HepG2 (cell line): Measurements from ENCODE around the gene MYO1B. TPM values are rescaled to one million over a fixed set of nuclear protein-coding genes. Genes with fewer than 3 reads are reported as not detected.
A peak's percentile ranks its signal among the peaks of the same experiment; 100 is the strongest.

Experiments used
- BATF2 ChIP-seq: sonication (generic); formaldehyde crosslinking; IDR thresholded peaks from 2 replicates; pipeline ENCODE4 v1.8.0; 2022; ENCODE audit warnings: mild to moderate bottlenecking, missing genetic modification reagents, moderate library complexity
- ELF3 ChIP-seq: IDR thresholded peaks from 2 replicates; pipeline ENCODE4 v1.6.1; 2016; ENCODE audit warnings: missing genetic modification reagents, missing compliant biosample characterization
- FOXO1 ChIP-seq: sonication (generic); formaldehyde crosslinking; IDR thresholded peaks from 2 replicates; pipeline ENCODE4 v1.4.0; 2020; ENCODE audit warnings: missing genetic modification reagents
- HIVEP1 ChIP-seq: sonication (generic); formaldehyde crosslinking; IDR thresholded peaks from 2 replicates; pipeline ENCODE4 v1.4.0; 2020; ENCODE audit warnings: mild to moderate bottlenecking, missing genetic modification reagents
- ONECUT2 ChIP-seq: sonication (generic); formaldehyde crosslinking; IDR thresholded peaks from 2 replicates; pipeline ENCODE4 v1.4.0; 2020; ENCODE audit warnings: missing genetic modification reagents
- POGZ ChIP-seq: sonication (generic); formaldehyde crosslinking; IDR thresholded peaks from 2 replicates; pipeline ENCODE4 v1.4.0; 2020; ENCODE audit warnings: mild to moderate bottlenecking, missing genetic modification reagents
- PRMT3 ChIP-seq: sonication (generic); formaldehyde crosslinking; IDR thresholded peaks from 2 replicates; pipeline ENCODE4 v1.8.1; 2022; ENCODE audit warnings: low read depth, mild to moderate bottlenecking, moderate library complexity, missing genetic modification reagents, borderline replicate concordance
- RARG ChIP-seq: sonication (generic); formaldehyde crosslinking; IDR thresholded peaks from 2 replicates; pipeline ENCODE4 v1.4.0; 2020; ENCODE audit warnings: low read depth, mild to moderate bottlenecking, missing genetic modification reagents
- SAP130 ChIP-seq: IDR thresholded peaks from 2 replicates; pipeline ENCODE4 v1.6.1; 2016; ENCODE audit warnings: low read depth
- SOX13 ChIP-seq, 3 experiments: fragments of 450-650 bp in 1 of 3; sonication (generic) in 1 of 3; formaldehyde crosslinking in 1 of 3; IDR thresholded peaks in 2 of 3; conservative IDR thresholded peaks in 1 of 3; 2 replicates each; pipeline versions ENCODE4 v1.5.0 to v1.6.1; 2016 to 2020; ENCODE audit warnings: antibody characterized with exemption in 1 of 3, mild to moderate bottlenecking in 1 of 3, missing compliant biosample characterization in 1 of 3, missing genetic modification reagents in 1 of 3, moderate library complexity in 1 of 3
- TRAFD1 ChIP-seq: sonication (generic); formaldehyde crosslinking; IDR thresholded peaks from 2 replicates; pipeline ENCODE4 v1.5.1; 2020; ENCODE audit warnings: missing genetic modification reagents, mild to moderate bottlenecking, borderline replicate concordance
- ZBTB7A ChIP-seq: sonication (generic); formaldehyde crosslinking; IDR thresholded peaks from 2 replicates; pipeline ENCODE4 v1.8.0; 2022; ENCODE audit warnings: mild to moderate bottlenecking, missing genetic modification reagents
- ZFP36L1 ChIP-seq: sonication (generic); formaldehyde crosslinking; IDR thresholded peaks from 2 replicates; pipeline ENCODE4 v1.8.0; 2022; ENCODE audit warnings: mild to moderate bottlenecking, missing genetic modification reagents, moderate library complexity
- ZNF12 ChIP-seq: sonication (generic); formaldehyde crosslinking; IDR thresholded peaks from 2 replicates; pipeline ENCODE4 v1.5.0; 2020; ENCODE audit warnings: missing genetic modification reagents
- ZNF605 ChIP-seq: sonication (generic); formaldehyde crosslinking; IDR thresholded peaks from 2 replicates; pipeline ENCODE4 v1.8.0; 2022; ENCODE audit warnings: mild to moderate bottlenecking, missing genetic modification reagents
- ZNF629 ChIP-seq: sonication (generic); formaldehyde crosslinking; conservative IDR thresholded peaks from 2 replicates; pipeline ENCODE4 v1.5.0; 2020; ENCODE audit warnings: missing genetic modification reagents
- ZNF652 ChIP-seq: IDR thresholded peaks from 2 replicates; pipeline ENCODE4 v1.6.1; 2016; ENCODE audit warnings: low read depth, borderline replicate concordance
- ZNF761 ChIP-seq: sonication (generic); formaldehyde crosslinking; conservative IDR thresholded peaks from 2 replicates; pipeline ENCODE4 v1.4.0; 2020; ENCODE audit warnings: mild to moderate bottlenecking, missing genetic modification reagents
- polyA plus RNA-seq, 8 experiments: library from polyadenylated mRNA; depleted of rRNA in 3 of 8; stranded (reverse) in 7 of 8; unstranded in 1 of 8; fragments of >200 nt; fragmentation: Illumina TruSeq in 4 of 8; extraction: Trizol in 4 of 8; gene quantifications; 2 replicates each; pipeline versions ENCODE4 v1.2.1 to v1.2.3, GENCODE V29; 2011 to 2016; ENCODE audit warnings: low read depth in 4 of 8, missing spikeins in 1 of 8, mixed read lengths in 1 of 8; ENCODE audit not compliant: insufficient read depth in 1 of 8
- total RNA-seq, 5 experiments: library from RNA; depleted of rRNA; stranded (reverse); fragments of >200 nt; fragmentation: Illumina TruSeq; extraction: Trizol; gene quantifications; 2 replicates each; pipeline ENCODE4 v1.2.3, GENCODE V29; 2016; ENCODE audit warnings: low read depth in 1 of 5
- TF ChIP-seq, protein P1 (sequence below): sonication (generic); formaldehyde crosslinking; IDR thresholded peaks from 2 replicates; pipeline ENCODE4 v1.4.0; 2020; ENCODE audit warnings: missing genetic modification reagents, borderline replicate concordance
- TF ChIP-seq, protein P2 (sequence below): sonication (generic); formaldehyde crosslinking; IDR thresholded peaks from 2 replicates; pipeline ENCODE4 v1.4.0; 2020; ENCODE audit warnings: missing genetic modification reagents
- TF ChIP-seq, protein P3 (sequence below): sonication (generic); formaldehyde crosslinking; IDR thresholded peaks from 2 replicates; pipeline ENCODE4 v1.4.0; 2020; ENCODE audit warnings: missing genetic modification reagents

Gene MYO1B
- total and polyA plus RNA-seq, 2 of the 13 experiments (the other 11 are each of a cell fraction or from before 2014, with no cell fraction given), result 36.9 to 89.8 TPM

- TF ChIP-seq ZNF652 (CRISPR knock-in tag), result peak; percentile 80
- 0 out of 2 replicates have a peak, but pooled peaks have one; percentile 22 for TF ChIP-seq SOX13 (IDR thresholded peaks at IDR 0.05)
- TF ChIP-seq SOX13 (CRISPR knock-in tag; conservative IDR thresholded peaks at IDR 0.05 in 1 of 2, IDR thresholded peaks at IDR 0.05 in 1 of 2), result peak in 1 of 2 experiments; percentile 75; a peak in 2 of 4 replicates
- TF ChIP-seq HIVEP1, result no peak
- peak; percentile 77; the same call in 1 of the 2 replicates for TF ChIP-seq ZFP36L1 (CRISPR knock-in tag)
- TF ChIP-seq ZNF761 (CRISPR knock-in tag), result 0 out of 2 replicates have a peak, but pooled peaks have one; percentile 42
- TF ChIP-seq ZNF12 (CRISPR knock-in tag), result peak; percentile 36; the same call in 1 of the 2 replicates
- TF ChIP-seq PRMT3, result no peak
- TF ChIP-seq, protein P1, sequence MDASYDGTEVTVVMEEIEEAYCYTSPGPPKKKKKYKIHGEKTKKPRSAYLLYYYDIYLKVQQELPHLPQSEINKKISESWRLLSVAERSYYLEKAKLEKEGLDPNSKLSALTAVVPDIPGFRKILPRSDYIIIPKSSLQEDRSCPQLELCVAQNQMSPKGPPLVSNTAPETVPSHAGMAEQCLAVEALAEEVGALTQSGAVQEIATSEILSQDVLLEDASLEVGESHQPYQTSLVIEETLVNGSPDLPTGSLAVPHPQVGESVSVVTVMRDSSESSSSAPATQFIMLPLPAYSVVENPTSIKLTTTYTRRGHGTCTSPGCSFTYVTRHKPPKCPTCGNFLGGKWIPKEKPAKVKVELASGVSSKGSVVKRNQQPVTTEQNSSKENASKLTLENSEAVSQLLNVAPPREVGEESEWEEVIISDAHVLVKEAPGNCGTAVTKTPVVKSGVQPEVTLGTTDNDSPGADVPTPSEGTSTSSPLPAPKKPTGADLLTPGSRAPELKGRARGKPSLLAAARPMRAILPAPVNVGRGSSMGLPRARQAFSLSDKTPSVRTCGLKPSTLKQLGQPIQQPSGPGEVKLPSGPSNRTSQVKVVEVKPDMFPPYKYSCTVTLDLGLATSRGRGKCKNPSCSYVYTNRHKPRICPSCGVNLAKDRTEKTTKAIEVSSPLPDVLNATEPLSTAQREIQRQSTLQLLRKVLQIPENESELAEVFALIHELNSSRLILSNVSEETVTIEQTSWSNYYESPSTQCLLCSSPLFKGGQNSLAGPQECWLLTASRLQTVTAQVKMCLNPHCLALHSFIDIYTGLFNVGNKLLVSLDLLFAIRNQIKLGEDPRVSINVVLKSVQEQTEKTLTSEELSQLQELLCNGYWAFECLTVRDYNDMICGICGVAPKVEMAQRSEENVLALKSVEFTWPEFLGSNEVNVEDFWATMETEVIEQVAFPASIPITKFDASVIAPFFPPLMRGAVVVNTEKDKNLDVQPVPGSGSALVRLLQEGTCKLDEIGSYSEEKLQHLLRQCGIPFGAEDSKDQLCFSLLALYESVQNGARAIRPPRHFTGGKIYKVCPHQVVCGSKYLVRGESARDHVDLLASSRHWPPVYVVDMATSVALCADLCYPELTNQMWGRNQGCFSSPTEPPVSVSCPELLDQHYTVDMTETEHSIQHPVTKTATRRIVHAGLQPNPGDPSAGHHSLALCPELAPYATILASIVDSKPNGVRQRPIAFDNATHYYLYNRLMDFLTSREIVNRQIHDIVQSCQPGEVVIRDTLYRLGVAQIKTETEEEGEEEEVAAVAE (CRISPR knock-in tag), result peak; percentile 38; the same call in 1 of the 2 replicates
- peak; percentile 79 for TF ChIP-seq SAP130 (CRISPR knock-in tag)
- TF ChIP-seq, protein P2, sequence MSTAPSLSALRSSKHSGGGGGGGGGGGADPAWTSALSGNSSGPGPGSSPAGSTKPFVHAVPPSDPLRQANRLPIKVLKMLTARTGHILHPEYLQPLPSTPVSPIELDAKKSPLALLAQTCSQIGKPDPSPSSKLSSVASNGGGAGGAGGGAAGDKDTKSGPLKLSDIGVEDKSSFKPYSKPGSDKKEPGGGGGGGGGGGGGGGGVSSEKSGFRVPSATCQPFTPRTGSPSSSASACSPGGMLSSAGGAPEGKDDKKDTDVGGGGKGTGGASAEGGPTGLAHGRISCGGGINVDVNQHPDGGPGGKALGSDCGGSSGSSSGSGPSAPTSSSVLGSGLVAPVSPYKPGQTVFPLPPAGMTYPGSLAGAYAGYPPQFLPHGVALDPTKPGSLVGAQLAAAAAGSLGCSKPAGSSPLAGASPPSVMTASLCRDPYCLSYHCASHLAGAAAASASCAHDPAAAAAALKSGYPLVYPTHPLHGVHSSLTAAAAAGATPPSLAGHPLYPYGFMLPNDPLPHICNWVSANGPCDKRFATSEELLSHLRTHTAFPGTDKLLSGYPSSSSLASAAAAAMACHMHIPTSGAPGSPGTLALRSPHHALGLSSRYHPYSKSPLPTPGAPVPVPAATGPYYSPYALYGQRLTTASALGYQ (CRISPR knock-in tag), result peak; percentile 73; the same call in 1 of the 2 replicates
- TF ChIP-seq ONECUT2 (CRISPR knock-in tag), result peak; percentile 49; the same call in 1 of the 2 replicates
- no peak for TF ChIP-seq ZNF605 (CRISPR knock-in tag)
- TF ChIP-seq, protein P3, sequence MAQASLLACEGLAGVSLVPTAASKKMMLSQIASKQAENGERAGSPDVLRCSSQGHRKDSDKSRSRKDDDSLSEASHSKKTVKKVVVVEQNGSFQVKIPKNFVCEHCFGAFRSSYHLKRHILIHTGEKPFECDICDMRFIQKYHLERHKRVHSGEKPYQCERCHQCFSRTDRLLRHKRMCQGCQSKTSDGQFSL, result no peak
- peak; percentile 59; the same call in 1 of the 2 replicates for TF ChIP-seq FOXO1 (CRISPR knock-in tag)
- TF ChIP-seq ZBTB7A (CRISPR knock-in tag), result no peak
- peak; percentile 96 for TF ChIP-seq ELF3 (CRISPR knock-in tag)
- no peak for TF ChIP-seq TRAFD1
- TF ChIP-seq RARG (CRISPR knock-in tag), result no peak
- TF ChIP-seq ZNF629 (CRISPR knock-in tag), result 0 out of 2 replicates have a peak, but pooled peaks have one; percentile 30
- TF ChIP-seq POGZ, result peak; percentile 80
- TF ChIP-seq BATF2, result no peak
These were observed 137.6 kb downstream of the MYO1B start (continued) for GRCh38 chr2:191382801-191383200.
